HG02588 (cell line): ENCODE data around the gene CCDC102A.
A peak's percentile ranks its signal among the peaks of the same experiment; 100 is the strongest.

Experiments
- ATAC-seq: cut with Tn5 transposase; IDR thresholded peaks from one replicate; pipeline ENCODE4 v1.9.1; 2021; ENCODE audit warnings: mild to moderate bottlenecking, moderate library complexity; ENCODE audit not compliant: unreplicated experiment

CCDC102A gene

GRCh38 chr16:57479976-57480753, 56.2 kb downstream of the CCDC102A start:
- no peak for ATAC-seq

GRCh38 chr16:57479205-57479975, 57.0 kb downstream of the CCDC102A start:
- no peak for ATAC-seq

GRCh38 chr16:57478396-57479204, 57.8 kb downstream of the CCDC102A start:
- ATAC-seq, result no peak

GRCh38 chr16:57477531-57478202, 58.7 kb downstream of the CCDC102A start:
- no peak for ATAC-seq

GRCh38 chr16:57476546-57477410, 59.6 kb downstream of the CCDC102A start:
- no peak for ATAC-seq

- peak; percentile 85 for ATAC-seq
Observed at GRCh38 chr16:57475711-57476339, 60.5 kb downstream of the CCDC102A start.

GRCh38 chr16:57474671-57475661, 61.4 kb downstream of the CCDC102A start:
- no peak for ATAC-seq

GRCh38 chr16:57473906-57474305, 62.5 kb downstream of the CCDC102A start:
- no peak for ATAC-seq

GRCh38 chr16:57473176-57473840, 63.1 kb downstream of the CCDC102A start:
- no peak for ATAC-seq

GRCh38 chr16:57472665-57473060, 63.7 kb downstream of the CCDC102A start:
- ATAC-seq, result no peak

GRCh38 chr16:57471852-57472664, 64.3 kb downstream of the CCDC102A start:
- no peak for ATAC-seq

- no peak for ATAC-seq
Observed at GRCh38 chr16:57471209-57471608, 65.2 kb downstream of the CCDC102A start.

GRCh38 chr16:57470711-57471110, 65.7 kb downstream of the CCDC102A start:
- ATAC-seq, result no peak

- ATAC-seq, result no peak
Observed at GRCh38 chr16:57469917-57470470, 66.4 kb downstream of the CCDC102A start.

GRCh38 chr16:57469046-57469445, 67.3 kb downstream of the CCDC102A start:
- no peak for ATAC-seq

- ATAC-seq, result no peak
Observed at GRCh38 chr16:57468346-57468745, 68.0 kb downstream of the CCDC102A start.
